Activated CD4-positive, alpha-beta T cell treated with anti-CD3 and anti-CD28 coated beads, Interleukin-2, amount 50 U/mL, for 1 hour (primary cell): ENCODE measurements around the gene MRPS17.

Experiments used
- DNase-seq: peaks from one replicate; pipeline ENCODE4 v3.0.0-alpha.2; 2020

The MRPS17 gene

GRCh38 chr7:55973747-55974250 lies 22.1 kb downstream of the MRPS17 start:
- DNase-seq: no peak

- no peak for DNase-seq
Measured at GRCh38 chr7:55975988-55976633, 24.4 kb downstream of the MRPS17 start.

GRCh38 chr7:55977831-55978230 lies 26.2 kb downstream of the MRPS17 start:
- DNase-seq: no peak

GRCh38 chr7:55980266-55980665 lies 28.6 kb downstream of the MRPS17 start:
- DNase-seq: no peak

- DNase-seq: no peak
Measured at GRCh38 chr7:55983537-55983936, 31.9 kb downstream of the MRPS17 start.

- DNase-seq: no peak
Measured at GRCh38 chr7:55992346-55992745, 40.7 kb downstream of the MRPS17 start.

- no peak for DNase-seq
Measured at GRCh38 chr7:55996856-55997500, 45.3 kb downstream of the MRPS17 start.

GRCh38 chr7:56003749-56004148 lies 52.1 kb downstream of the MRPS17 start:
- no peak for DNase-seq
